Measurements from ENCODE around the gene JAKMIP1. TPM values are rescaled to one million over a fixed set of nuclear protein-coding genes. Genes with fewer than 3 reads are reported as not detected.

Gene JAKMIP1
- total RNA-seq, 1 experiment from 2014 or later = not detected

DNA sequence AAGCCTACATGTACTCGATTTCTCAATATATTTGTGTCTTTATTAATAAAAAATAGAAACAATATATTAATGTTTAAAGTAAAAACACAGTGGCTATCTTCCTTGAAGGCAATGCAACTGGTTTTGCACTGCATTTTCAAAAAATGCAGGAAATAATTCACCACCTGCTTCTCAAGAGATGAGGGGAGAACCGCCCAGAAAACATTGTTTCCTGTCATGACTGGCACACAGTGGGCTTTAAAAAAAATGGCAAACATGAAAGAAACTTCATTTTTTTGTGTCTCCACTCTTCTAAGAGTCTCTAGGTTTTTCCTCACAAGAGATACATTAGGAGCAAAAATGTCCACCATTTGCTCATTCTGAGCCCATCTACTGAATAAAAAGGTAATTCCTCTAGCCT is 131.4 kb downstream of the JAKMIP1 start:
- no peak for DNase-seq (ENCODE audit: low read depth)

DNA sequence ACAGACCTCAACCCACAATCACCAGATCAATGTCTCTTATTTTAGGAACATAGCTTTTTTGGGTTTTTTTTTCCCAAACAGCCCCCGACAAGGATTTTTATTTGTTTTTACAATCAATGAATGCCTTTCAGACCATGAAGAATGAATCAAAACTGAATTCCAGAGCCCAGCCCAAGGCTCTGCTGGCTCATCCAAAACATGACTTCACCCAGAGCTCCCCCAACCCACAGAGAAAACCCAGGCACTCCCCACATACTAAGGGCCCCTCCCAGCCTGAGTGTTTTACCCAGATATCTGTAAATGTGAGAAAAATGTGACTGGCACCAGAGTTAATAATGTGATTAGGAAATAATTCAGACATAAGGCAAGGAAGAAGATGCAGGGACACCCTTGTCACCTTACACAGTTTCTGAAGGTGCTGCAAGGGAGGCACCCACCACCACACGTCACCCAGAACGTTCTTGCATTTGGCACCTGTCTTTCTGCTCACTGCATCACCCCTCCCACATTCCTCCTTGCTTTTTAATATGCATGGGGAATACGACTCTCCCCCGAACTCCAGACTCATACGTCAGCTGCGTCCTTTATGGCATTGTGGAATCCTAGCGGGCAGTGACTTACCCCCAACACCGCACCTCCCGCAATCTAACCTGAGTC is 134.3 kb downstream of the JAKMIP1 start:
- DNase-seq (ENCODE audit: low read depth) = no peak

DNA sequence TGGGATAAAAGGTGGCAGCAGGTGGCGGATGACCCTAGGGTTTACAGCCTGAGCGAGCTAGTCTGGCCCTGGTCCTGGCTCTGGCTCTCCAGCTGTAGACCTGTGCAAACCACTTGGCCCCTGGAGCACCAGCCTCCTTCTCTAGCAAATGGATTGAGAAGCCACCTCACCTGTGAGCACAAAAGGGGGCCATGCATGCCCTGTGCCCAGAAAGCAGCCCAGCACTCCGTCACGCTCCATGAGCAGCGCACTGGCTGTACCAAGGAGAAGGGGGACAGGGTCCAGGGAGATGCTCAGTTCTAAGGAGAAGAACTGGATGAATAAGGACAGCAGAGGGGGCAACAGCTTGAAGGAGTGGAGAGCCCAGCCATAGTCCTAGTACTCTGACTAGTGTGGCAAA is 135.2 kb downstream of the JAKMIP1 start:
- DNase-seq (ENCODE audit: low read depth) = no peak

DNA sequence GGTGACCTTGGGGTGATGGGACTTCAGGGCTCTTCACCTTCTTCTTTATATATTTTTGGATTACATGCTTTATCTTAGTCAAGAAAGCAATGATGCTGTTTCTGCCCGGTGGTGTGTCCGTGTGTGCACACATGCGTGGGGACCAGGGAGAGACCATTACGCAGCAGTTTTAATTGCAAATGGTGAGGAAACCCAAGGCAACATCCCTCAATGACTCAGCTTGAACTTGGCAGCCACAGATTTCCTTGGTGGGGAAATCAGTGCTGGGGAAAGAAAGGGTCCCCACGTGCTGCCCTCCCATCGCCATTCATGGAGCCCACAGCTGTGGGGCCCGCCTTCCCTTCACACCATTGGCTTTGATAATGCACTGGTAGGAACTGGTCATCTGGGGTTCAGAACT is 136.0 kb downstream of the JAKMIP1 start:
- no peak for DNase-seq (ENCODE audit: low read depth)

DNA sequence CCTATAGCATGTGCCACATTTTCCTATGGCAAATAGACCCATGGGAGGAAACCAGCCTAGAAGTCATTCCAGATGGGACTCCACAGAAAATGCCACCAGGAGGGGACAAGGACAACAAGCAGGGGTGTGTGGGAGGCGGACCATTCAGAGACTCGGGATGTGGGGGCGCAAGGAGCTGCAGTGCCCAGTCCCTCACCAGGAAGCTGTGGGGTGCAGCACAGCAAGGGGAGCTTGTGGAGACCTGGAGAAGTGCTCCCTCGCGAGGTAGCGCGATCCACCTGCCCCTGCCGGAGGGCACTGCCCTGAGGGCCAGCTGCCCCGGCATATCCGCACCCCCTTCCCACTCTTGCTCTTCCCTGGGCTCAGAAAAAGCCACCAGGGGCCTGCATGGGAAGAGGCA is 136.7 kb downstream of the JAKMIP1 start:
- DNase-seq (ENCODE audit: low read depth) = no peak

DNA sequence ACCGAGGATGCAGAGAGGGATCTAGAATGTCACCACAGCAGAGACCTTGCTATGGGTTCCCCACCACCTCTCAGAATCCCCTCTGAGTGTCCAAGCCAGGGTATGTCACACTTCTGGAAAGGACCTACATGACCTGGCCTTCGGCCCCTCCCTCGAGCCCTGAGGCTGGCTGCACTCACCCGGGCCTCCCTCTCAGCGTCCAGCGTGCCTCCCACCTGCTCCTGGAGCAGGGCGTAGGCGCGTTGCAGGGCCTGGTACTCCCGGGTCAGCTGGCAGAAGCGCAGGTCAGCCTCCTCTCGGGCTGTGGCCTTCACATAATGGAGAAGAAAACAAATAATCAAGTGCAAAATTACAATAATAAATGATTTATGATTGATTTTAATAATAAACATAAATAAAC is 138.2 kb downstream of the JAKMIP1 start:
- DNase-seq (ENCODE audit: low read depth) = no peak

DNA sequence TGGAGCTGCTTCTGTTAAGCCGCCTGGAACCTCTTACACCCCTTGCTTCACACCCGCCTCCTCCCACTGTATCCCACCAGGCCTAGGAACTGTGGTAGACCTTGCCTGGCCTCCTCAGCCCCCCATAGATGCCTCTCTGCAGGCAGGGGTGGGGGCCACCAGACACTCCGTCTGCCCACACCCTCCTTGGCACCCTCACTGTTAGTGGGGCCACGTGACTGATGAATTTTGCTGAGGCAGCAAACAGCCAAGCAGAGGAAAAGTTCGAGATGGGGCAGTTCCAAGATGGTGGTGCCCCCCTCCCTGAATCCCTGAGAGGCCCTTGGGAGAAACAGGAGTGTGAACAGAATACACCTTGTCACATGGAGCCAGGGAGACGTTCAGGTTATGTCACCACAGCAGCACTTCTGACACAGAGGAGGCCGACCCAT is 141.0 kb downstream of the JAKMIP1 start:
- DNase-seq (ENCODE audit: low read depth) = no peak

DNA sequence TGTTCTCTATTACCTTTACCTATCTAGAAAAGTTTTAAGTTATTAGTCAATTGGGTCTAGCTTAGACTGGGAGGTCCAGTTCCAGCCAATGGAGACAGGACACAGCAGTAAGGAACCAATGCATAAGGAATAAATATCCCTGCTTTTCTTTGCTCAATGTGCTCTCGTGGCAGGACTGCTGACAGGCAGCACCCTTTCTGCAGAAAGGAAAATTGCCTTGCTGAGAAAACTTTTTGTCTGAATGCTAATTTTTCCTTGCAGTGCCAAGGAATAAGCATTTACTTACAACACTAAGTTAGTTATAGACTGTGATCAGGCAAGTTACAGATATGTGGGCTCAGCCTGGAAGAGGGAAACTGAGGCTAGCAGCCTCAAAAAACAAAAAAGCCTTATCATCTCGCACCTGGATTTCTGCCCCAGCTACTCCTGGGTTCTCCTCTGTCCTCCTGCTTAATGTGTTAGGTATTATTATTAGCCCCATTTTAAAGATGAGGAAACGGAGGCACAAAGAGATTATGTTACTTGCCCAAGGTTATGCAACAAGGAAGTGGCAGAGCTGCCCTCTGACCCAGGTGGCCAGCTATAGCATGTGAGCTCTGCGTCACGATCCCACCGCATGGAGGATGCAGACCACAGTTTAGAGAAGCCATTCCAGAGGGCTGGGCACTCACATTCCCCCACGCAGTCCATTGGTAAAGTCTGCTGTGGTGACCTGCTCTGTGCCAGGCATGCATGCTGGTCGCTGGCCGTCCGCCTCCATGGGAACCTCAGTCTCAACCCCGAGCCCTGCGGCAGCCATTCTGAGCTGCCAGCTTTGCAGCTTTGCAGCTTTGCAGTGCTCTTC is 141.6 kb downstream of the JAKMIP1 start:
- no peak for DNase-seq (ENCODE audit: low read depth)

DNA sequence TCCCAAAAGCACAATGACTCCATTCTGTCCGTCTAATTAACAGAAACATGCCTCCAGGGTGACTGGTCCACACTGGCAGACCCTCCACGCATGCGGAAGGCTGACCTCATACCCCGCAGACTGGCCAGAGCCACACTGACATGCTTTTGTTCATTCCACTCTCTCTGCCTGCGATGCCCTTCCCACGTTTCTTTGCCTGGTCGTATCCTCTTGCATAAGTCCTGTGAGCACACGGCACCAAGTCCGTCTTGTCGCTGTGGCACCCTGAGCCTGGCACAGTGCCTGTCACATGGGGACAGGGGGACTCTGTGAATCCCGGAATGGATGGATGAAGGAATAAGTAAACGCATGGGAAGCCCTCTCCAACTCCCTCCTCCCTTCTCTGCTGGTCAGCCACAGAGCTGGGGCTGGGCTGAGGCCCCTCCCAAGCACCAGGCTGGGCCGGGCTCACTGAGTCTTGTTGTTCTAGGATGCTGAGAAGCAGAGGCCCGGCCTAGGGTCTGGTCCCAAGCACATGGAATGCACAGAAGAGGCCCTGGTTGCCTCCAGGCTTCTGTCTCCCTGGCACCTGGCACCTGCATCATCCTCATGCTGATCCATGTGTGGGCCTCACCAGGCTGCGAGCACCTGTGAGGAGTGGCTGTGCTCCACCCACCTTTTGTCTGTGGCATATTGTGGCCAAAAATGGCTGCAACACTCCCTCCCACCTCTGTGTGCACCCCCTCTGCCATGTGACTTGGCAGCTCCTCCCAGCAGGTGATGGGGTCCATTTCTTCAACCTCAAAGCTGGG is 143.2 kb downstream of the JAKMIP1 start:
- no peak for DNase-seq (ENCODE audit: low read depth)

DNA sequence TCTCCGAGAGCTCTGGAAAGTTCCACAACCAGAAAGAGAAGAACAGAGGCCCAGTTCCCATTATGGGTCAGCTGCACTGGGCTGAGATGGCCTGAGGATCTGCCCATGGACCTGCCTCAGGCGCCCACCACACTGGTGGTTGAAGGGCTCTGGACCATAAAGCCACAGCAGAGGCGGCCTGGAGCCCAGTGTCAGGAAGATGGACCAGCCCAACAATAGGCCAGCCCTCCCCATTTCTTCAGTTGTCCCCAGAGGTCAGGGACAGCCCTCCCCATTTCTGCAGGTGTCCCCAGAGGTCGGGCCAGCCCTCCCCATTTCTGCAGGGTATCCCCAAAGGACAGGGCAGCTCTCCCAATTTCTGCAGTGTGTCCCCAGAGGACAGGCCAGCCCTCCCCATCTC is 144.9 kb downstream of the JAKMIP1 start:
- no peak for DNase-seq (ENCODE audit: low read depth)

DNA sequence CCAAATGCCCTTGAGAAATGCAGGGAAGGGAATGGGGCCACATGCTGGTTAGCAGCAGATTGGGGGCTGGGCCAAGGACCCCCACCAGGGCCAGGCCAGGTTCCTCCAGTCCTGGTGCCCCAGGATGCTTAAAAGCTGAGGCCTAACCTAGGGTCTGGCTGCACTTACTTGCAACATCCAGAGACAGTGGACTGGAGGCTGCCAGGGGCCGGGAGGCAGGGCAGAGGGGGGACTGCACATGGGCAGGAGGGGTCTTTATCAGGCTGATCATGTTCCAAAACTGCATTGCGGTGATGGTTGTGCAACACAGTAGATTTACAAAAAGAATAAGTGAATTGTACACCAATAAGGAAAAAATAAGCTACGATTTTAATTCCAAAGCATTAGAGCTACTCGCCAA is 145.3 kb downstream of the JAKMIP1 start:
- DNase-seq (ENCODE audit: low read depth) = no peak

DNA sequence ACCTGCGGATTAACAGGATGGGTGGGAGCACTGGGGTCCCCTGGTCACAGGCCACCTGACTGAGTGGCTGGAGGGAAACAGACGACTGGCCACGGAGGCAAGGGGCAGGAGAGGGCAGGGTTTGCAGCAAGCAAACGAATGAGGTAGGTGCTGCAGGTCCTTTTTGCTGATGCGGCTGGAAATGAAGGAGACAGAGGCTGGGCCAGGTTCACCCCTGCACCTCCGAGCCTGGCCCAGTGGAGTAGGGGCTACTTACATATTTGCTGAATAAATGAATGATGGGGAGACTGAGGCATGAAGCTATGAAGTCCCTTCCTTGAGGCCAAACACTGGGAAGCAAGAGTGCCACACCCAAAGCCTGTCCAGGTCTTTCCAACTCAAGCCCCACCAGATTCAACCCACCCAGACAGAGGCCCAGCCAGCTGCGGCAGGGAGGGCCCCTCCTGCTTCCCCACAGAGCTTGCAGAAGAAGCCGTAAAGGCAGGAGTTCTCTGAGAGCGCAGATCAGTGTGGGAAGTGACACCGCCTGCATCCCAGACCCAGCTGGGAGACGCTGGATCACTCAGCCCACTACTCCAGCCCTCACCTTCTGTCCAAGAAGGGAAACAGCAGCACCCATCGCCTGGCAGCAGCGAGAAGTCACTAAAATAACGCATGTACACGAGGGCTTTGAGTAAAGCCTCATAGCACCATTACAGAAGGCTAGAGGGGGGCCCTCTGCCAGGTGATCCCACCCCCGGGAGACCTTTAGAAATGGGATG is 146.0 kb downstream of the JAKMIP1 start:
- DNase-seq (ENCODE audit: low read depth) = no peak

DNA sequence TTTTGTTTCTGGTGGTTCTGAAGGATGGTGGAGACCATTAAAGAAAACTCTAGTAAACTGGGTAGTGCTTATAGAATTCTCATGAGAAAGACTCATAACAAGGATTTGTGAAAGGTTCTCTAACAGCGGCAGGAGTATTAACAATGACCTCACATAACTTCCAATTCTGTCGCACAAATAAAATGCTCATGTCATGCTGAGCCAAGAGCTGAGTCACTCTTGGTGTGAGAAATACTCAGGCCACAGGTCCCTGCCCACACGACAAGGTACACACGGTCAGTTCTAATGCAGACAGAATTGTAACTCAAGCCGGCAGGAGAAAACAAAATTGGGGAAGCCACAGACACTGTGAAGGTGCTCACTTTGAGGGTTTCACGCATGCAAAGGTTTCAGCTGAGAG is 147.7 kb downstream of the JAKMIP1 start:
- no peak for DNase-seq (ENCODE audit: low read depth)

DNA sequence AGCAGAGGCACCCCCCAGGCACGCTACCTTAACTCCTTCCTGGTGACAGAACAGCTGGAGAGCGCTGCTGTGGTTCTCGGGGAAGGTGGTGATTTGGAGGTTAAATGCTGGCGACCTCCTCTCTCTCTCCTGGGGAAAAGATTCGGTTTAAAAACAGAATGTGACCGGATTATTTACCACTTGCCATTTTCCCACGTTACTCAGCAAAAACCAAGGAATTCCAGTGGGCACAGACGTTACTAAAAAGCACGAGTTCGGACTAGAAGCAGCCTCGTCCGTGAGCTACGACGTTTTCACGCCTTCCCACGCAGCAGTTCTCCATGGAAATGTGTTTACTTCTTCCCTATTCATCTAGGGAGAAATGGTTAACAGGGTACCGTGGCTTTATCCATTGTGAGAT is 149.8 kb downstream of the JAKMIP1 start:
- peak; percentile 5 for DNase-seq (ENCODE audit: low read depth)

DNA sequence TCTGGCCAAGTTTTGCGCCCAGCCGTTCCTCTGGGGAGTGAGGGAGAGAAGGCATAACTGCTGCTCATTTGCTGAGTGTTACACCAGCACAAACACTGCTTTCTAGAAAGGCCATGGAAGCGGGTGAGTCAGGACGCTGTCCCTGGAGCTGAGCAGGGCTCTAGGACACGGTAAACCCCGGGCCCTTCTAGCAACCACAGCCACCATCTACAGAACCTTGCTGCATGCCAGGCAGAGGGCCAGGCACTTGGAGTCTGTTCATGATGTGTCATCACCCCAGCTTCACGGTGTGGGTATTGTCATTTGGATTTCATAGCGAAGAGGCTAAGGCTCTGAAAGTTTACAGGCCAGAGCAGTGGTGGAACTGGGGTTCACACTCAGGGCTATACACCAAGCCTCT is 150.4 kb downstream of the JAKMIP1 start:
- DNase-seq (ENCODE audit: low read depth) = no peak

DNA sequence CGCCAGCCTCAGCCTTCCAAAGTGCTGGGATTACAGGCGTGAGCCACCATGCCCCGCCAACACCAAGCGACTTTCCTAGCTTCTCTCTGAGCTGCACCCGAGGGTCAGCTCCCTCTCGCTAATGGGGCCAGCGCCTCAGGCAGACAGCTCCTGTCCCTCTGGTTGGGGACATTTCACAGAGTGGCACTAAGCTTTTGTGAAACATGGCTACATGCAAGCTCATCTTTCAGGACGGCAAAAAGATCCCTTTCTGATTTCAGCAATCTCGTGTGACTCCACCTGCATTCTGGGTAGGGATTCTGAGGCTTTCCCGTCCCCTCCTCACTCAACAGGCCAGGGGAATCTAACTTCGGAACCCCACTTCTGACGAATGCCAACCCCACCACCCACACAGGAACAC is 151.1 kb downstream of the JAKMIP1 start:
- no peak for DNase-seq (ENCODE audit: low read depth)

DNA sequence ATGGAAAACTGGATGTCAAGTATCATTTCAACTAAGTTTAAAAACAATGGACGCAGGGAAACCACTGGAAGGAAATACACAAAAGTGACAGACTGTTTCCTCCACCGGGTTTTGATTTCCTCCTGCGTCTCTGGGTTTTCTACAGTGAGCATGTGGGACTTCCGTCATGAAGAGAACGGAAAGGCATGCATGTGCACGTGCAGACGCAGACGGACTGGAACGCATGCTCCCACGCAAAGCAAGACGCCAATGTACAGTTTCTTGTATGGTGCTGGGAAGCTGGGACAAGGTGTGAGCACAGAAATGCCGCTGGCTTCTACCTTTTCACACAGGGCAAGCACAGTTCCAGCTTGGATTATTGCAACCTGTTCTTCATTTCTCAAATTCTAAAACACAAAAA is 151.8 kb downstream of the JAKMIP1 start:
- no peak for DNase-seq (ENCODE audit: low read depth)

DNA sequence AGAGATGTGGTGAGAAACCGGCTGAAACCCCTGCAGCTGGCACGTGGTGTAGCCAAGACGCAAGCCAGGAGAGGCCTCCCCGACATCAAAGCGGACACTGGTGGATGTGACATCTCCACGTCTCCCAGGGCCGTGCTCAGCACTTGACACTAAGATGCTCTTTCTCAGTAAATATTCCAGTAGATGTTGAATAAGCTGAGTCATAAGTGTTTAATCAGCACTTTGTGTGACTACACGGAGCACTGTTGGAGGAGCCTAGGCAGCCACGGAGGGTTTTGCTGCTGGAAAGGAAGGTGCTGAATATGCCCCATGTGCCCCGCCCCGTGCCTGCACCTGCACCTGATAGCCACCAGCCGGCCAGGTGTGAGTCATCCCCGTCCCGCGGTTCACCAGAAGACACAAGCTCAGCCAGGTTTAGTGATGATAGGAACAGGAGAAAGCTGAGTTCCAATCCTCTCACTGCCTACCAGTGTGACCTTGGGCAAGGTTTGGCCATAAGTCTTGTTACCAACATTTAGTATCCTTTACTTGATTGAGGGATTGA is 153.1 kb downstream of the JAKMIP1 start:
- DNase-seq (ENCODE audit: low read depth) = no peak

DNA sequence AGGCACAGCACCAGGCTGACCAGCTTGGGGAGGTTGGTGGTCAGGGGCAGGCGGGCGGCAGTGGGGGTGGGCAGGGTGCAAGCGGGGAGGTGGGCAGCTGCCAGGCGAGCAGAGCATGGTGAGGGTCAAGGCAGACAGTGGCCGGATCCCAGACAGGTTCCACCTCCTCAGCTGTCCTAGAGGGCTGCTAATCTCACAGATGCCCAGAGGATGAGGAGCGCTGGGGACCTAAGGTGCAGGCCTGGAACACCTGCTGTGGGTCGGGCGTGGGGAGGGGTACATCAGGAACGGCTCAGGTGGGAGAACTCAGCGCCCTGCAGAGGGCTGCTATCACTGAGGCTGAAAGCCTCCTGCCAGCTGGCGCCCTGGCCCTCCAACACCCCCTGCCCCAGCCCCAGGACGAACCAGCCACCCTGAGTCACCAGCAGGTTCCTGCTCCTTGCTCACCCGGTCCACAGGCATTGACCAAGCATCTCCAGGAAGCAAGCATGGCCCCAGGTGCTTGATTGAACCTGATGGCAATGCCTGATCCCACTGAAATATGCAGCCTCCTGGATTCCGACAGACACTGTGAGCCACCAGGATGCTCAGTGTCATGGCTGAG is 153.7 kb downstream of the JAKMIP1 start:
- DNase-seq (ENCODE audit: low read depth) = no peak

DNA sequence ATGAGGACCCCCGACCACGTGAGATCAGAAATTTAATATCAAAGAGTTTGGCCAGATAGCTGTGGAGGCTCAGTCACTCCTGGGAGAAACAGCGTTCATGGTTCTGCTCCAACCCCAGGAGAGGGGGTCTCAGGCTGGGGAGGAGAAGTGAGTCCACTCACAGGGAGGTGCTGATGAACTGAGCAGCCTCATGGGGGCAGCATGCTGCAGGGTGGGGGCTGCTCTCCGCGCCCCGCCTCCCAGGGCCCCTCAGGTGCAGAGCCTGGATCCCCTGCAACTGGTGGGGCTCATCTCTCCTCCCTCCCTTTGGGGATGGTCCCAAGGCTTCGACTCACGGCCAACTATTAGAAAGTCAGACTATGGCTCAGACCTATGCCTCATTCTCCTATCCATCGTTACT is 155.5 kb downstream of the JAKMIP1 start:
- no peak for DNase-seq (ENCODE audit: low read depth)

DNA sequence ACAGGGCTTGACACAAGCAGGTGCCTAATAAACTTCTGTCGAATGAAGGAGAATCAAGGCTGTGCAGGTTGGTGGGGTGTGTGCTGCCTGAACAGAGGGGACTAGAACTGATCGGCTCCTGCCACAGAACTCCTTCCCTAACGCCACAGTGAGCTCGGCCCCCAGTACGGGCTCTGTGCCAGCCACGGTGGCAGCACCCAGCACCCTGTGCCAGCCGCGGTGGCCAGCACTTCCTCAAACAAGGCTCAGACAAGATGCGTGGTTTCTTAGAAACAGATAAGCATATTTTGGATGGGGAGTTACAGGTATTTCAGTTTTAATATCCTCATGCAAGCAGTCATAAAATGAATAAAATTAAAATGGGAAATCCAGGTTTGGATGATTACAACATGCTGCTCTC is 156.1 kb downstream of the JAKMIP1 start:
- DNase-seq (ENCODE audit: low read depth) = no peak
